HG03066 (cell line): ENCODE measurements around the gene HSDL2.

Experiments
- ATAC-seq: cut with Tn5 transposase; IDR thresholded peaks from one replicate; pipeline ENCODE4 v1.9.1; 2021; ENCODE audit warnings: low read depth; ENCODE audit not compliant: unreplicated experiment

The HSDL2 gene

GRCh38 chr9:112443636-112444035 lies 63.7 kb downstream of the HSDL2 start:
- no peak for ATAC-seq

DNA sequence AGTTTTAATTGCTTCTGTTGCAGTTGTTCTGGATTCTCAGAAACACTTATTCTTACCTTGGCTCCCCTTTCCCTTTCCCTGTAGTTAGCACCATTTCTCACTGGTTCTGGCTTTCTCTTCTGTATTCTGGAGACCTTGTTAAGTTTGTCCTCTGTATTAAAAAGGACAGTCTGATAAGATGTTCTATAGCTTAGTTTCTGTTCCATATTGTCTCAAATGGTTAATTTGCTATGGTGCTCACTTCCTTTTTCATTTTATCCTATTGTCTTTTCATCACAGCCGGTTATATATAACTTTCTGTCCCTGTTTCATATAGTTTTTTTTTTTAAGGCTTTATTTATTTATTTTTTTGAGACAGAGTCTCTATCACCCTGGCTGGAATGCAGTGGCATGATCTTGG lies 65.3 kb downstream of the HSDL2 start:
- ATAC-seq: no peak

DNA sequence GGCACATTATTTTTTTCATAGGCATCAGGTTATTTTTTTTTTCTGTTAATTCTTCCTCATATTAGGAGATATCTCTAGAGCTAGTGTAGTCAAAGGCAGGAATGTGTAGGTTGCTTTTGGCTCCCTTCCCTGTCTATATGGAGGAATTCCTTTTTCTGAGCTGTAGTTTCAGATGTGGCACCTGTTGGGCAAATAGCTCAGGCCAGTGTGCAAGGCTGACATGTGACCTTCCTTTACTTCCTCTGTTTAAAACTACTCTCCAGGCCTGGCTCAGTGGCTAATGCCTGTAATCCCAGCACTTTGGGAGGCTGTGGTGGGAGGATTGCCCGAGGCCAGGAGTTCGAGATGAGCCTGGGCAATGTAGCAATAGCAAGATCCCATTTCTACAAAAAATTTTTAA lies 66.2 kb downstream of the HSDL2 start:
- no peak for ATAC-seq

GRCh38 chr9:112446526-112446925 lies 66.6 kb downstream of the HSDL2 start:
- no peak for ATAC-seq

DNA sequence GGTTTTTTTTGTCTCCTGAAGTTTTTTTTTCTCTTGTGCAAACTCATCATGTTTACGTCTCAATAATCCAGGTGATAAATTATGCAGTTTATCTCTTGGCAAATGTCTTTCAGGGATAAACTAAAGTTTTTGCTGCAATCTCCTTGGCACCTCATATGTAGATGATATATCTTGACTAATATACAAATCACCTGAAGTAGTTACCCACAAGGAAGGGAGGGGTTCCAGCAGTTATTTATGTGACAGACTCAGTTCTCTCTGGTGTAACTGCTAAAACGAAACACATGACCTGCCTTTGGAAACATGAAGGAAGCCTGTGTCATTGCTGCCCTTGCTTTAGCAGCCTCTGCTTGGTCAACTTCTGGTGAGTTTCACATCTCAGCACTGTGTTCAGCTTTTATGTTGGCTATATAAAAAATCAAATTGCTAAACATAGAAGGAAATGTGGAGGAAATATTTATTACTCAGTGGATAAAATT lies 67.4 kb downstream of the HSDL2 start:
- ATAC-seq: no peak

DNA sequence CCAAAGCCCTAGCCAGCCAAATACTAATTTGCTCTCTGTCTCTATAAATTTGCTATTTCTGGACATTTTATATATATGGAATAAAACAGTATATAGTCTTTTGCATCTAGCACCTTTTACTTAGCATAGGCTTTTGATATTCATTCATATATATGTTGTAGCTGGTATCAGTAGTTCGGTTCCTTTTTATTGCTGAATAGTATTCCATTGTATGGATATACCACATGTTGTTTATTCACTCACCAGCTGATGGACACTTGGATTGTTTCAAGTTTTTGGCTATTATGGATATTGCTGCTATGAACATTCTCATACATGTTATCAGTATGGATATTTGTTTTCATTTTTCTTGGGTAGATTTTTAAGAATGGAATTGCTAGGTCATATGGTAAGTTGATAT lies 82.9 kb downstream of the HSDL2 start:
- no peak for ATAC-seq

GRCh38 chr9:112465352-112465751 lies 85.4 kb downstream of the HSDL2 start:
- ATAC-seq: no peak

- ATAC-seq: no peak
Observed at GRCh38 chr9:112472996-112473395, 93.1 kb downstream of the HSDL2 start.

DNA sequence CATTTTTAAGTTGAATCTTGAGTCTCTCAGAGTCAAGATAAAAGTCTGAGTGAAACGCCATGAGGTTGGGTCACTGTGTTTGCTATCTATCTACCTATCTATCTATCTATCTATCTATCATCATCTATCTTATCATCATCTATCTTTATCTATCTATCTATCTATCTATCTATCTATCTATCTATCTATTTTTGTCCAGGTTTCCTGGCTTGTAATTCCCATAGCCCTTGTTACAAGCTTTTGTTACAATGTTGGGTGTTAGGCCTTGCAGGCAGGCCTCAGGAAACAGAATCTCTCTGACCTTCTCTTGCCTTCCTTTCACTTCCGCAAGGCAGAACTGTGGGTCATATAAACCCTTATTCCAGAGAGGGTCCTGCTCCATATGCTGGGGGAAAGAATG lies 94.1 kb downstream of the HSDL2 start:
- ATAC-seq: no peak

DNA sequence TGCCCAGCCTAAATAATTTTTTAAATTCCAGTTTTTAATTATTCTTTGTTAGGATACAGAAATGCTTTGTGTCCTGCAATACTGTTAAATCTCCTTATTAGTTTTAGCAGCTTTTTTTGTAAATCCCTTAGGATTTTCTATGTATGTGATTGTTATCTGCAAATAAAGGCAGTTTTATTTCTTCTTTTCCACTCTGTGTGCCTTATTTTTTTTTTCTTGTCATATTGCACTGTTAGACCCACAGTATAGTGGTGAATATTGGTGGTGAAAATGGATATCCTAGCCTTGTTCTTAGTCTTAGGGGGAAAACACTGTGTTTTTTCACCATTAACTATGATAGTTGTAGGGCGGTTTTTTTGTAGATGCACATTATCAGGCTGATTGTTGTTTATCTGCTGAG lies 95.4 kb downstream of the HSDL2 start:
- no peak for ATAC-seq

DNA sequence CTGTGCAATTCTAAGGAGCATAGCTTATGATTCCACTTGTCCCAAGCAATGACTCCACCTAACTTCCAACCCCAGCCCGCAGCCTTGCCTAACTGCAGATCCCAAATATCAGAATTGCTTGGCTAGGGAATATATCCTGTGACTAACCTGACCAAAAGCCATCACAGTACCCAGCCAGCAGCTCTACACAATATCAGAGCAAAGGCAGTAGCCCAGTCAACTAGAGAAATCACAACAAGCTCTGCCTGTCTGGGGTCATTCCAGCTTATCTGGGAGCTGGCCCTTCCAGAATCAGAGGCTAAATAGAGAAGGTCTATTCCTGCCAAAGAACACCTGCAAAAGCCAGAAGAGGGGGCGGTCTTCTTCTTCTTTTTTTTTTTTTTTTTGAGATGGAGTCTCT lies 97.4 kb downstream of the HSDL2 start:
- ATAC-seq: no peak

DNA sequence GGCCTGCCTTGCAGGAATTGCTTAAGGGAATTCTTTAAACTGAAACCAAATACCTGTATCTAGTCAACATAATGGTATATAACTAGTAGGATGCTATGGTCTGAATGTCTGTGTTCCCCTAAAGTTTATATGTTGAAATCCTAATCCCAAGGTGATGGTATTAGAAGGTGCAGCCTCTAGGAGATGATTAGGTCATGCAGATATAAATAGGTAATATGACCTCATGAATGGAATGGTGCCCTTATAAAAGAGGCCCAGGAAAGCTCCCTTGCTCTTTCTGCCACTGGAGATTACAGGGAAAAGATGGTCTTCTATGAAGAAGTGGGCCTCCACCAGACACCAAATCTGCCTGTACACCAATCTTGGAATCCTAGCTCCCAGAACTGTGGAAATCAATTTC lies 99.3 kb downstream of the HSDL2 start:
- ATAC-seq: no peak

- no peak for ATAC-seq
Observed at GRCh38 chr9:112484607-112485006, 104.7 kb downstream of the HSDL2 start.

- no peak for ATAC-seq
Observed at GRCh38 chr9:112485574-112485973, 105.7 kb downstream of the HSDL2 start.

GRCh38 chr9:112486221-112487007 lies 106.5 kb downstream of the HSDL2 start, which contains the start of gene KIAA1958:
Gene KIAA1958, plus strand, starts transcription at chr9:112486827. Its CDS starts 87,254 bp downstream, at chr9:112574081.
- ATAC-seq: peak; percentile 88

- ATAC-seq: peak; percentile 42
Observed at GRCh38 chr9:112487008-112487798, 107.3 kb downstream of the HSDL2 start.

GRCh38 chr9:112487799-112488340 lies 108.0 kb downstream of the HSDL2 start:
- no peak for ATAC-seq

GRCh38 chr9:112489039-112489546 lies 109.2 kb downstream of the HSDL2 start:
- no peak for ATAC-seq

DNA sequence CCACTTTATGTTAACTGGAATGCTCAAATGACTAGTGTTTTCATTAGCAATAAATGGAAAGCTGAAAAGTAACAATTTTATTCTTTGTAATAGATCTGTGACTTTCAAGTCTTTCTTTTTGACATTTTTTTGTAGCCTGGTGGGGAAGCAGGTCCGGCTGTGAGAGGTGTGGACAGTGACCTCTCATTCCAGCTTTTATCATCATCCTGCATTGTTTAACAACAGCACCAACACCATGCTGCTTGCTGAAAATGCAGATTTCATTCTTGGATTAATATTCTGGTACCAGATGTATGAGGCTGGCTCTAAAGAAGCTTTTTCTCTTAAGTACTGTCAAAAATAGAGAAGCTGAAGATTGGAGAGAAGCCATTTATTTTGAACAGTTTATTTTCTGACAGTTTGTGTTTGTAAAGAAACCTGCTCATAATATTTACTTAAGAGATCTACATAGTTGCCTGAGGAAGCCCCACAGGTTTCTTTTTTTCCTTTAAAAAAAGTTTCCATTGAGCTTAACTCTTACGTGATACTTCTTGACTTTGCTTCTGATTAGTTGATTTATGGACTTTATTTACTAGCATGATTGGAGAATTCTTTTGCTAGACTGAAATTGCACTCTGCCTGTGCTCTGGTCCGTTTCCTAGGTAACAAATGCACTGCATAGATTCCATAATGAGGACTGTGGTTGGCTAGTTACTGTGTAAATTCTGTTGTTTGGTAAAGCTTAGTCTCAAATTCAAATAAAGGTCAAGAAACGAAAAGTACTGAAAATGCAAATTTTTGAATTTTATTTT lies 110.2 kb downstream of the HSDL2 start:
- no peak for ATAC-seq

DNA sequence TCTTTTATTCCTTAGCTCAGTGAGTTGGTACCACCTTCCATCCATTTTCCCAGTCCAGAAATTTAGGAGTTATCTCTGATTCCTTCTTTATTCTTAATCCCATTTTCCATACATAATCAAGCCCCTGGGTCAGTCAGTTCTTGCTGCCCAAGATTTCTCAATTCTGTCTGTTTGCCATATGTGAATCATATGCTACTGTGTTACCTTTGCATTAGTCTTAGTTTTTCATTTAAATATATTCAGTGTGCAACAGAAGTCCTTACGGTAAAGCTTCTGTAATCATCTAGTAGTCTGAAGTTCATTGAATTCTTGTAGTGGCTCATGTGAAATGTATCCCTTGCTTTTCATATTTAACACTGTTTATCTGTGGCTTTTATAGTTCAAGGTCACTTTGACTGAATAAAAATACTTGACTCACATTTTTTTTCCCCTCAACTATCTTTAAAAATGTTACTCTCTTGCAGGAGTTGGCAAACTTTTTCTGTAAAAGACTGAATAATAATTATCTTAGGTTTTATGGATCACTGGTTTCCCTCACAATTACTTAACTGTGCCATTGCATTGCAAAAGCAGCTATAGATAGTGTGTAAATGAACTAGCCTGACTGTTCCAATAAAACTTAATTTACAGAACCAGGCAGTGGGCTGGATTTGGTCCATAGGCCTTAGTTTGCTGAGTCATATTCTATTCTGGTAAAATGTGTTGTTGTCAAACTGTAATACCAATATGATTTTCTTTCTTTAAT lies 113.7 kb downstream of the HSDL2 start:
- no peak for ATAC-seq
